ENCODE measurements around the gene CBX2.

Gene CBX2

DNA sequence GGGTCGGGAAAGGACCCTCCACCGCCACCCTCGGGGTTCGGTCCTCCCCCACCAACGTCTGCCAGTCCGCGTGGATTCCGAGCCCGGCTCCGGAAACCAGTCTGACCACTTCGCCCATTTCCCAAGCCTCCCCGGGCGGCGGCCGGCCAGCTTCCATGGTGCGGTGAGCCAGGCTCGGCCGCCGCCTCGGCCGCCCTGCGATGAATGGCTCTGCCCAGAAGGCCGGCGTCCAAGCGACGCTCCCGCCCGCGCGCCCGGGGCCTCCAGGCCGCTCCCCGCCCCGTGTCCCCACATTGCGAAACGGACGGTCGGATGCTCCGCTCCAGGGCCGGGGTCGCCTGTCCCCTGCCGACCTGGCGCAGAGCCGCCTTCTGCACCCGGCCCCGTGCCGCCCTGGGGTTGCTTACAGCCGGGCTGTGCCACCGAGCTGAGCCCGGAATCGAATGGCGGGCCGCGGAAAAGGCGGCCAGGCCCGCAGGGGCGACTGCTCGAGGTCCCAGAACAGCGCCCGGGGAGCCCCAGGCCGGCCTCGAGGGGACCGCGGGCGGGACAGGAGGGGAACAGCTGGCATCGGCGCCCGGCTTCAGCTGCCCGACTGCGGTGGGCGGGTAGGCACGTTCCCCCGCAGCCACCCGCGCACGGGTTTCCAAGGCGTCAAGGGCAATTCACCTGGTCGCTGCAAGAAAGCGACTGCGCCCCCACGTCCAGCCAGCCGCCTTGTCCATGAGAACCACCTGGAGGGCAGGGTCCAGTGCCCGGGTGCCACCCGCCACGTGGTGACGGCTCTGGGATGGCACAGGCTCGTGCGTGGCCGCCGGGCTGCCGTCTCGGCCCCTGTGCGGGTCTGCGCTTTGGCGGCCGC is 37.3 kb downstream of the CBX2 start:
- no peak for DNase-seq

DNA sequence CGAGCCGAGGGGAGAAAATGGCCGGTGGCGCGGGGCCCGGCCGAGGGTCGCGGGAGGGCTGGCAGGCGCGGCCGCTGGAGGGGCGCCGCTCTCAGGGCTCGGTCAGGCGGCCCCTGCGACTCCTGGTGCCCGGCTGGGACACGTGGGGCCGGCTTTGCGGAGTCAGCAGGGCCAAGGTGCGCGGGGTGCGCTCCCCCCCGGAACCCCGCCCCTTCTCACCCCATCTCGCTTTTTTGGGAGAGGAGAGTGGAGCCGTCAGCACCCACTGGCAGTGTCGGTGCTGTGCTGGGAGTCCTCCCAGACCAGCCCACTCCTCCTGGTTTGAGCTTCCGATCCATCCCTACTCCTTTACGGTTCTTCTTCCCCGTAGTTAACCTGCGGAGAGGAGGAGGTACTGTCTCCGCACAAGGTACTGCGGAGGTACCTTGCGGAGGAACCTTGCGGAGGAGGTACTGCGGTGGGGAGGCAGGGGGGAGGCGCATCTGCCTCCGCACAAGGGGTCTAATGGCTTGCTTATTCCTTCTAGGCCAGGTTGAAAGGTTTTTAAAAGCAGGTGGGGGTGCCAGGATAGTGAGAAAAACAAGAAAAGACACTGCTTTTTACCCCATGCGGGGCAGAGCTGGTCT is 38.0 kb downstream of the CBX2 start:
- no peak for DNase-seq

DNA sequence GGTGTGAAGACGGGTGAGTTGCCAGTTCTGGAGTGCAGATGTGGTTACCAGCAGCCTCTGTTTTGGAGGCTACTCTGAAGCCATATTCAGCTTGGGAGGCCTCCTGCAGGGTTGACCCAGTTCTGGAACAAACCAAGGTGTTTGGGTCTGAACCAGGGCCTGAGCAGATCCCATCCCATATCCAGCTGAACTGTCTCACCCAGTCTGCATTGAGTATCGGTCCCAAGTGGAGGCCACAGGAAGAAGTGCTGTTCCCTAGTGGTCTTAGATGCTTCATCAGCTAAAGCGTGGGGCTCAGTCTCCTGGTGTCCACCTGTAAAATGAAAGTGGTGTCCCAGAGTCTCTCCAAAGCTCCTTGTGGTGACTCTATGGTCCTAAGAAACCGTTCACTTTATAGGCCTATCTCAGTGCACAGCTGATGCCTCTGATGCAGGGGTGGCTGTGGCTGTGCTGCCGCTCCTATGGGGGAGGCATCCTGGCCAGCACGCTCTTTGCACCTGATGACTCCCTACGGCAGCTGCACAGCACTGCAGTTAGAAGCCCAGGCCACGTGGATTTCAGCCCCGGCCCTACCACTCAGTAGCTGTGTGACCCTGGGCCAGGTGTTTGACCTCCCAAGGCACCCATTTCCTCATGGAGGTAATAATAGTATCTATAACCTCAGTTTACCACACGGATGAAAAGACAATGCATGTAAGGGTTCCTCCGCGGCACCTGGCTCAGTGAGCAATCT is 40.2 kb downstream of the CBX2 start:
- DNase-seq: no peak

DNA sequence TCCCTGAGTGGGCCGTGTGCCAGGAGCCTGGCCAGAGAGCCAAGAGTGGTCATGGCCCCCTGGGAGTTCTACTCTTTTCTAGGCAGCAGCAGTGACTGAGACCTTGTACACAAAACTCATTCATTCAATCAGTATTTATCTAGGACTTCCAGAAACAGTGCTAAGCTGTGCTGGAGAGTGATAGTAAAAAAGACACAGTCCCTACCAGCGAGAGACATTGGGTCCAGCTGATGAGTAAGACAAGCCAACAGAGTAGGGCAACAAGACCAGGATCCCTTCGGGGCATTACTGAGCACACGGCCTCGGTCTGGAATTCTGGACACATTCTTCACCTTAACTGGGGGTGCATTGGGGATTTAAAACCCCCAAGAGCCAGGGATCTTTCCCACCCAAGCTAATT is 41.1 kb downstream of the CBX2 start:
- DNase-seq: no peak

DNA sequence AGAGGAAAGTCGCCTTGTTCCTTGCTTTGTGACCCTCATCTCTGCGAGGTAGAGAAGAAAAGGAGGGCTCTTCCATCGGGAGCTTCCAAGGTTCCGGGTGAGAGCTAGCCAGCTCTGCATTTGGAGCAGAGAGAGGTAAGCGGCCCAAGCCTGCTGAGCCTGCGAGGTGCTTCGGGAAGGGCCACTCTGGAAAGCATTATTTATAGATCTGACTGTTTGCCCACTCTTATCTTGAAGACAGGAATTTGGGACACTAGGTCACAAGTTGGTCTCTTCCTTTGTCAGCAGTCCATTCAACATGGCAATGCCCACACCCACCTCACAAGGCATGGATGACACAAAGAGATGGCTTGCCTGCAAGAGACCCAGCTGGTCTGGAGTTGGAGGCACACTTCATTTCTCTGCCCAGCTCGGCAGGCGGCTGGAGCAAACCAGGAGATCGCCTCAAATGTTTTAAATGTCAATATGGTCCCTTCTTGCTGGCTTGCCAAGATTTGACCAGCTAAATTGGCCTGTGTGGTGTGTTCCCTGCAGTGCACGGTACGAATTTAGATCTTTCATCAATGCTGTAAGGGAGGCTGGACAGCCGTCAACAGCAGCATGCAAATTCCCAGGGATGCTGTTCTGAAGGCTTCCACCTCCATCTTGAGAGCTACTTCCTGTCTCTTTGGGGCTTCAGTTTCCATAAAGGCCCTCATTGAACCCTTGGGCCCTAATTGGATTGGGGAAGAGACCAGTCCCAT is 41.8 kb downstream of the CBX2 start:
- no peak for DNase-seq

DNA sequence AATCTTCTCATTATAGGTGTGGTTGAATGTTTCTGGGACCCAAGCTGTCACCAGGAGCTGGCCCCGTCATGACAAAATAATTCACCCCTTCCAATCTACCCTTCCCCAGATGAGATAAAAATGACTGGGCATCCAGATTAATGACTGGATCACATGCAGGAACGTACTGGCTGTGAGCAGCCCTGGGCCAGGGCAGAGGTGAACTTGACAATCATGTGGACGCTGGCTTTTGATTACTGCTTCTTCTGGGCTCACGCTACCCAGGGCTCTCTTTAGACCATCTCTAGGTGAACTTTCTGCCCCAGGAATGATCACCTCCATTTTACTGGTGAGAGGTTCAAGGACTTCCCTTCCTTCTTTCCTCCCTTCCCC is 43.0 kb downstream of the CBX2 start:
- DNase-seq: no peak

DNA sequence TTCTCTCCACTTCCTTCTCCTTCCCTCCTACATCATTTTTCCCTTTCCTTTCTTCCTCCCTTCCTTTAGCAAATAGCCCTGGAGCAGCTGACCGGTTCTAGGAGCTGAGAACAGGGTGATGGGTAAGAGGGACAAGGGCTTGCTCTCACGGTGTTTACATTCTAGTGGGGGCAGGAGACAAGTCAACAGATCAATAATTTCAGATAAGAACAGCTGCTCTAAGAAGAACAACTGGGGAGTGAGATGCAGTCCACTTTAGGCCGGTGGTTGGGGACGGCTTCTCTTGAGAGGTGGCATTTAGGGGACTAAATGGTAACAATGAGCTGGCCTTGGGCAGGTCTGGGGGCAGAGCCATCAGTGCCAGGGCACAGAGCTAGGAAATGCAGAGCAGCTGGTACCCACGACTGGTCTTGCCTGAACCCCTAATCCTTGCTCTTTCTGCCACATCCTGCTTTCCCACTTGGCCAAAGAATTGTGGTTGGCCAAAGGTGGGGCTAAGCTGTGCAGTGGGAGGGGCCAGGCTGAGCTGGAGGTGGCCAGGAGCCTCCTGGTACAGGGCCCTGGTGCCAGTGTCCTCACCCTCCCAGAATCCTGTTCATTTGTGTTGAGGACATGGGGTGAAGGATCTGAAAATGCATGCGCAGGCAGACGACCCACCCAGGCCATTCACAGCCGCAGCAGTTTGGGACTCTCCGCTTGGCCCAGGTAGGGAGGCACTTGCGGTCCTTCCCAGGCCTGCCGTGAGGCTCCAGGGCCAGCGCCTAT is 43.6 kb downstream of the CBX2 start:
- no peak for DNase-seq

DNA sequence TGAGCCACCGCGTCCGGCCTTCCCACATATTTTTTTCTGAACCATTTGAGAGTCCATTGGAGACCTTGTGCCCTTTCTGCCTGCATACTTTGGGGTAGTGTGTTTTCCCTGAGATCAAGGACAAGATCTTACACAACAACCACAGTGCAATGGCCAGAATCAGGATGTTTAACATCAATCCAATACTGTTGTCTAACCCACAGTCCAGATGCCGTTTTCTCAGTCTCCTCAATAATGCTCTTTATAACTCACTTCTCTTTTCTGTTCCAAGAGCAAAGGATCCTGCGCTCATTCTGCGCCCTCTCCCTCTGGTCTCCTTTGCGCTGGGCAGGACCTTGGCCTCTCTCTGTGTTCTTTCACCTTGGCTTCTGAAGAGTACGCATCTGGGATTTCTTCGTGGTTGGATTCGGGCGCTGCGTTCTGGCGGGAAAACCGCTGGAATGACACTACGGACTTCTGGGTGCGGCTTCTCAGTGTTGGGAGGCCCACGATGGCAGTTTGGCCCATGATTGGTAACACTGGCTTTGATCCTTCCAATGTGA is 44.7 kb downstream of the CBX2 start:
- DNase-seq: no peak

DNA sequence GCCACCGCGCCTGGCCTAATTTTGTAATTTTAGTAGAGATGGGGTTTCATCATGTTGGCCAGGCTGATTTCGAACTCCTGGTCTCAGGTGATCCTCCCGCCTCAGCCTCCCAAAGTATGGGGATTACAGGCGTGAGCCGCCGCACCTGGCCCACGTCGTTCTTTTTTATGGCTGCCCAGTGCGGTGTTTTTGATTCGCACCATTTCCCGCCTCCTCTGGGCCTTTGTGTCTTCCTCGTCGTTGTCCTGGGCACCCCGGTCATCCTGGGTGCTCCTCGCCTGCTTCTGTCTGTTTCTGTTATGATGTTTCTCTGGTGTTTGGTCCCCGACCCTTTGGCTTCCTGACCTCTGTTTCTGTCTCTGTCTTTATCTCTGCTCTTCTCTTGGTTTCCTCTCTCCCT is 46.3 kb downstream of the CBX2 start:
- no peak for DNase-seq

DNA sequence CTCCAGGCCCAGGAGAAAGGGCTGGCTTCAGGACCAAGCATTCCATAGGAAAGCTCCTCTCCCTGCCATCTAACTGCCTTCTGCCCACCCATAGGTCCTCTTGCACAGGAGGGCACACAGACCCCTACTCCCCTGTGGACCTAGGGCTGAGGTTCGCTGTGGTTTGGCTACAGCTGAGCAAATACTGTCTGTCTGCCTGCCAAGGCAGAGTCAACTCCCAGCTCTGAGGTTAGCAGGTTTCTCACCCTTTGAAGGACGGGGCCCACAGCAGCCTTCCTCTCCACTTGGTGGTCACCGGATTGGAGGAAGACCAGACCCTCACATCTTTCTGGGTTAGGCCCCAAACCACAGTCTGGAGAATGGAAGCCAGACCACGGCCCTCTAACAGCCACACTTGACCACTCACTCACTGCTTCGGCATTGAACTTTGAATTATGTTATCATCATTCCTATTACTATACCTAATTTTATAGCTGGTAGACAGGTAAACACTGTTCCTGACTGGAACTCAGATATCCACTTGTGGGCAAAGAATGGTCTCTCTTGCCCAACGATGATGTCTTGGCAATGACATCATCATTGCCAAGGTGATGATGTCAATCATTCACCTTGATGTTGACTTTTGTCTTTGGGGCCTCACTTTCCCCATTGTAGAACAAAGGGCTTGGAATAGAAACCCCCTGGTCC is 47.1 kb downstream of the CBX2 start:
- DNase-seq: no peak

DNA sequence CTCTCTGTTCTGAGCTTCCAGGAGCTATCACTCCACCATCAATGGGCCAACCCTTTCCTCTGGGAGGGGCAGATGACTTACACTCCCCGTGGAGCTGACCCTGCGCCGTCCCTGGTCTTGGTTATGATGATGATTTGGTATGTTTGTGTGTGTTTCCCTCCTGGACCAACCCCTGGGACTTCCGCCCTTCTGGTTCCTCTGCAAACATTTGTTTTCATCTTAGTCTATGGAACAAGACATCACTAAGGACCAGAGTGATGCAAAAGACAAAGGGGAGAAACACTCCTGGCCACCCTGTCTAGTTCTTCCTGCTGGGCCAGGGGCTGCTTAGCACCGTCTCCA is 47.6 kb downstream of the CBX2 start:
- no peak for DNase-seq

DNA sequence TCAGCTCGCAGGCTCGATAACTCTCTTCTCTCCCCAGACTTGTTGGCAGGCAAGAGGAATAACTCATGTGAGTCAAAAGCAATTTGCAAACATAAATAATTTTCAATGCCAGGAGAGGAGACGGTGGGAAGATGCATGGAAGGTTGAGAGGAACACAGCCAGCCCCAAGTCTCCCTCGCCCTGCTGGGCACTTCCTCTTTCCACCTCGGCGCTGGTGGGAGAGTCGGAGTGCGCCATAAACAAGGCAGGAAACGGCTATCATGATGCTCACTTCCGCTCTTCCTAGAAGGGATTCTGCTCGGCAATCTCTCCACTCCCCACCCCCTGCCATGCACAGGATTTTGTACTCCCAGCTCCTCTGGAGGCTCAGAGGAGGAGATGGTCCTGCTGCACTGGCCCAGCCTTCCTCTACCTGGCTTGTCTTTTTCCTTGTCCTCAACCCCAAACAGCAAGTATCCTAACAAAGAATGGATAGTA is 48.3 kb downstream of the CBX2 start:
- DNase-seq: no peak

DNA sequence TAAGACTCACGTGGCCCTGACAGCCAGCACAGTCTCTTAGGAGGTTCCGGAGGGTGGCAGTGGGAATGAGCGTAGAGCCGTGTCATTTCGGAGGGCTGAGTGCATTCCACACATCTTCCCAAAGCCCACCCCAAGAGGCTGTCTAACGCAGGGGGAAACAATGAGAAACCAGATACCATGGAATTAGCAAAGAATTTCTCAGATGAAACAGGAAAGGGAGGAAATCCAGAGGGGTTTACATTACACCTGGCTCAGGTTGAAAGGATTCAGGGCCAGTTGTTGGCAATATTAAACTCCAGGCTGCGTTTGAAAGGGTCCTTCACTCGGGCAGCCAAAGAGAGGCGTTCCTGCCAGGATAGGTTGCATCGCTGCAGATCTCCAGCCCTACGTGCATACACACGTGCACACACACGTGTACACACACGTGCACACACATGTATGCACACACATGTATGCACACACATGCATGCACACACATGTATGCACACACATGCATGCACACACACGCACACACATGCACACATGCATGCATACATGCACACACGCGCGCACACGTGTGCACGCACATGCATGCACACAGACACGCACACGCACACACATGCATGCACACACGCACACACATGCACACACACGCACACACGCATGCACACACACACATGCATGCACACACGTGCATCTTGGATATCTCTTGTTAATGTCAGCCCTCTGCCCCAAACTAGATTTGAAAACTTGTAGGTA is 49.1 kb downstream of the CBX2 start:
- no peak for DNase-seq

DNA sequence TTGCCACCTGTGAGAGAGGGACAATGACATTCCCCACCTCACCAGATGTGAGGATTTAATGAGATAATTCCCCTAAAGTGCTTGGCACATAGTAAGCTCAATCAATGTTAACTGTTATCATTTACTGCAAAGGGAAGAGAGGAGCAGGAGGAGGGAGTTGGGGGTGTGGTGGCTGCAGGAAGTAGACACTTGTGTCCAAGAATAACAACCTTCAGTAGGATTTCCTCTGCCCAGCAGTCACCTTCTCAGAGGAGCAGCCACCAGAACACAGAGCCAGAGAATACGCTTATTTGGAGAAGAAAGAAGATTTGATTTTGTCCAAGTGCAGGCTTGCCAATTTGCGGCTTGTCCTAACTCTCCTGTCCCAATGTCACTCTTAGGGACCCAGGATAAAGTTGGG is 51.1 kb downstream of the CBX2 start:
- no peak for DNase-seq

DNA sequence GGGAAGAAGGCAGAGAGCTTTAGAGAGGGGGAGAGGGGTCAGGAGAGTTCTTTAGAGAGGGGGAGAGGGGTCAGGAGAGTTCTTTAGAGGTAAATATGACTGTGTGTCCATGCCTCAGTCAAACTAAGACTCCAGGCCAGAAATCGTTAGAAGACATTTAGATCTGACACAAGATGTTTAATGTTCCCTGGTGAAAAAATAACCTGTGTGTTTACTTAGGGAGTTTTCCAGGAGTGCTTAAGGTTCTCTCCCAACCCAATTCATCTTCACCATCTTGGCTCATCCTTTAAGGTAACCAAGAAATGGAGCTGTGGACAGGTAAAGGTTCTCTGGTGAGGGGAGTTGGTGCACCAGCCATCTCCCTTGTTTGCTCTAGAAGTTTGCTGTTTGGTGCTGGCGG is 51.5 kb downstream of the CBX2 start:
- DNase-seq: no peak

DNA sequence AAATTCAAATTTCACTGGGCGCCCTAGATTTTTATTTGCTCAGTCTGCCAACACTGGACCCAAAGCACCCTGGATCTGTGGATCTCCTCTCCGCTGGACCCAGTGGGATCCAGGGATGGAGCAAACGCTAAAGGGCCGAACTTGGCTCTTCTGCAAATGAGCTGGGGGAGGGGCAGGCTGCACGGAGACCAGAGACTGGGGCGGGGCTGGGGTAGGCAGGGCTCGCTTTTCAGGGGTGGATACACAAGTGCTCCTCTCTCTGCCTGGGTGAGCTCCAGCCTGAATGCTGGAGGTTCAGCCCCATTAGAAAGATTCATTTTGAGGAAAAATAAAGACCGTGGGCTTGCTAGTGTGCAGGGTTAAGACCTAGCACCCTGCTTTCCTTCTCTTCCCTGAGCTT is 52.4 kb downstream of the CBX2 start:
- no peak for DNase-seq

DNA sequence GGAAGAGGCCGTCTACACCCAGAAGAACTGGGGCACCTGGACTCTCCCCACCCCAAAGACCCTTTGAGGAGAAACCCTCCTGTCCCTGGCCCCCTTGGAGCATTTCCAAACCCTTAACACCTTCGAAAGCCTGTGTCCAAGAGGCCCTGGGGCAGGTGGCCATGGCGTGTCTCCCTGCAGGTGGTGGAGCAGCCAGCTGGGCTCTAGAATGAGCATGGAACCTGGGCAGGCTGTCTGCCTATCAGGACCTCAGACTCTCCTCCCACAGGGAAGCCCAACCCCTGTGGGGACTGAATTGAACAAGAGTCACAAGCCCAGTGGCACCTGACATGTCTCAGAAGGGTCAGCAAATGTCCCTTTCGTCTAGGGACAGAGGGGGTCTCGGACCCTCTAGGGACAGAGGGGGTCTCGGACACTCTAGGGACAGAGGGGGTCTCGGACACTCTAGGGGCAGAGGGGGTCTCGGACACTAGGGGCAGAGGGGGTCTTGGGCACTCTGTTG is 52.9 kb downstream of the CBX2 start:
- DNase-seq: no peak

DNA sequence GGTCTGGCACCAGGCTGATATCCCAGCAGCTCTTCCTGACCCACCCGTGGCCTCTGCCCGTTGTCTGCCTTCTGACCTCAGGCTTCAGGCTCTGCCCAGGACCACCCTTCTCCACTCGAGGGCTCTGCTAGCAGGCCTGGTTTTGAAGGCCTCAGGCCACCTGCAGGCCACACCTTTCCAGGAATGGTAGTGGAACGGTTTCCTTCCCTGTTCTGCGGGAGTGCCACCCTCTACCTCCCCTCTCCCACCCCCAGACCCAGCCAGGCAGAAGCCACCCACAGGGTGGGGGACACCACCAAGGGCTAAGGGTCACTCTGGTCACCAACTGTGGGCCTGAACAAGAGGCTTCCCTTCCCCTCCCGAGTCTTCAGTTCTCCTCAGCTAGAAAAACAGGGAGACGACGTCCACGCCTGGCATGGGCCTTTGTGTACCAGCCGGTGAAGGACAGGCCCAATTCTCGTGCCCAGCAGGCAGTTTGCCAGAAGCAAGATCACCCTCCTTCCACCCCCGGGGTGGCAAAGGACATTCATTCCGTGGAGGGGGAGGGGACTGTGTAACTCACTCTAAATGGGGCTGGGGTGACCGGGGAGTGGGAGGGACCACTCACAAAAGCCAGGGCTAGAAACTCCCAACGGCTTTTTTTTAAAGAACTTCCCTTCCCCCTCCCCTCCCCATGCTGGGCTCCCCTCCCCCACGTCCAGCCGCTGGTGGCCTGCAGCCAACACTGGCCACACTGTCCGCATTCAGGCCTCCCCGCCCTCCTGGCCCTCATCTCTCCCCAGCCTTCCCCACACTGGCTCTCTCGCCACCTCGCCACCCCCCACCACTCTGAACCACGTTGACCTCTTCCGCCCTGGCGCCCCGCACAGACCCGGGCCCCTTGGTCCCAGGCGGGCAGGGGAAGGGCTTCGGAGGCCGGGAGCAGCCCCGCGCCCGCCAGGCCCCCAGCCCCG is 53.6 kb downstream of the CBX2 start:
- no peak for DNase-seq

All from stimulated activated naive CD4-positive, alpha-beta T cell treated with Interleukin-2 at 50 U/mL for 16 hours (primary cell).